Activated CD4-positive, alpha-beta memory T cell treated with anti-CD3 and anti-CD28 coated beads for 36 hours (primary cell): ENCODE data around the gene CCM2L. TPM values are rescaled to one million over a fixed set of nuclear protein-coding genes. Genes with fewer than 3 reads are reported as not detected.

Experiments used
- total RNA-seq, 2 experiments: library from RNA; stranded (reverse); gene quantifications; one replicate each; pipeline ENCODE4 v1.2.3, GENCODE V29; 2021

Gene CCM2L
- total RNA-seq, 2 experiments from 2014 or later, result not detected

Other genes with a start within 250 kb of the CCM2L start
- gene MYLK2, start 191.1 kb upstream of the CCM2L start, total RNA-seq, result under 1 TPM; 0.27 to 0.43 TPM
- not detected for gene FOXS1, start 164.8 kb upstream of the CCM2L start, total RNA-seq
- gene DUSP15, start 139.9 kb upstream of the CCM2L start, total RNA-seq, result not detected
- gene TTLL9, start 139.8 kb upstream of the CCM2L start, total RNA-seq, result not detected
- gene PDRG1, start 58.4 kb upstream of the CCM2L start, total RNA-seq, result 10 to 100 TPM; 12.1 to 13.2 TPM
- gene XKR7, start 42.3 kb upstream of the CCM2L start, total RNA-seq, result not detected
- not detected for gene HCK, start 41.8 kb downstream of the CCM2L start, total RNA-seq
- 10 to 100 TPM; 35.8 to 37.3 TPM for gene TM9SF4, start 99.3 kb downstream of the CCM2L start, total RNA-seq
- 10 to 100 TPM; 93.9 to 95.6 TPM for gene PLAGL2, start 197.3 kb downstream of the CCM2L start, total RNA-seq
- 10 to 100 TPM; 48.4 to 48.5 TPM for gene POFUT1, start 197.4 kb downstream of the CCM2L start, total RNA-seq